GM18858 (cell line): Measurements from ENCODE around the gene ICA1.
A peak's percentile ranks its signal among the peaks of the same experiment; 100 is the strongest.

ENCODE experiments used
- ATAC-seq: cut with Tn5 transposase; IDR thresholded peaks from one replicate; pipeline ENCODE4 v1.9.1; 2021; ENCODE audit not compliant: unreplicated experiment

ICA1 gene

DNA sequence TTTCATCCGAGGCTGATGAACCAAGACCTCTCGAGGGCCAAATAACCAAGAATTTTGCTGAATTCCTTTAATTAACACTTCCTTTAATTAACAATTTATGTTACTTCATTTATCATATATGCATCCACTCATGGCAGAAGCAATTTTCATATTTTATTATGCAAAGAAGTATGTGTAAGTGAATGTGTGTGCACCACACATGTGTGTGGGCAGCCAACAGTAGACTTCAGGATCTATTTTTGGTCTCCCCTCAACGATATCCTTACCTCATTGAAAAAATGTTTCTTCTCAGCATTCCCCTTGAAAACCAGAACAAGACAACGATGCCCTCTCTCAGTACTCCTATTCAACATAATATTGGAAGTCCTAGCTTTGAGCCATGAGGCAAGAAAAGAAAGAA, 96.8 kb downstream of the ICA1 start:
- no peak for ATAC-seq

DNA sequence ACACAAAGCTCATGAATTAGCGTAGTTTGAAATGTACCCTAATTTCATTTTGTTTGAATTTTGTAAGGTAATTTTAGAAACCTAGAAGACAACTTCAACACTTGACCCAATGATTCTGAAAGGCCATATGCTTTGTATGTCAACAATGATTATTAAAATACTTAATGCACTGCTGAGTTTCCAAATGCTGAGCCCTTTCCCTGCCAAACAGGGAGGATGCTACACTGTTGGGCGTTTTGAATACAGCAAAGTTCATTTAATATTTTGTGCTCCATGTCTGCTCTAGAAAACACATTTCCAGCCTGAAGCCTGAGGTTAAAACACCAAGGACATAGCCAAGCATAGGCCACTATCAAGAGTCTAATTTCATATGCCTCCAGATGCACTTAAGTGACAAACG, 99.8 kb downstream of the ICA1 start:
- ATAC-seq = no peak

GRCh38 chr7:8161364-8161828, 100.6 kb downstream of the ICA1 start:
- no peak for ATAC-seq

GRCh38 chr7:8160779-8161345, 101.1 kb downstream of the ICA1 start:
- no peak for ATAC-seq

GRCh38 chr7:8160250-8160649, 101.7 kb downstream of the ICA1 start:
- ATAC-seq = no peak

- ATAC-seq = no peak
Observed at GRCh38 chr7:8159595-8159994, 102.4 kb downstream of the ICA1 start.

DNA sequence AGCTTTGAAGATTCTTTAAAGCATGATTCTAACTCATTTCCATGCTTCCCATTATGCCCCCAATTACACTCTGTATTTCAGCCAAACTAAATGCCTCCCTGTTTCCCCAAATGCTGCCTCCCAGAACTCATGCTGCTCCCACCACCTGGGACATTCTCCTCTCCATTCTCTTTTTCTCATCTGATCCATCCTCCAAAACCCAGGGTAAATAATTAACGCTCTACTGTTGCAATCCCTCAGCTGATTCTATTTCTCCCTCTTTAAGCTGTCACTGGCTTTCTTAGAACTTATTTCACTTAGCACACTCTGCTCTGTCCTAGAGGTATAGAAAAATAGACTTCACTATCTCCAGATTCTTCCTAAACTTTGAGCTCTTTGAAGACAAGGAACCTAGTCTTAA, 104.7 kb downstream of the ICA1 start:
- no peak for ATAC-seq

GRCh38 chr7:8155836-8156235, 106.1 kb downstream of the ICA1 start:
- ATAC-seq = no peak

- ATAC-seq = no peak
Observed at GRCh38 chr7:8154272-8154671, 107.7 kb downstream of the ICA1 start.

GRCh38 chr7:8152489-8153192, 109.3 kb downstream of the ICA1 start:
- ATAC-seq = no peak

DNA sequence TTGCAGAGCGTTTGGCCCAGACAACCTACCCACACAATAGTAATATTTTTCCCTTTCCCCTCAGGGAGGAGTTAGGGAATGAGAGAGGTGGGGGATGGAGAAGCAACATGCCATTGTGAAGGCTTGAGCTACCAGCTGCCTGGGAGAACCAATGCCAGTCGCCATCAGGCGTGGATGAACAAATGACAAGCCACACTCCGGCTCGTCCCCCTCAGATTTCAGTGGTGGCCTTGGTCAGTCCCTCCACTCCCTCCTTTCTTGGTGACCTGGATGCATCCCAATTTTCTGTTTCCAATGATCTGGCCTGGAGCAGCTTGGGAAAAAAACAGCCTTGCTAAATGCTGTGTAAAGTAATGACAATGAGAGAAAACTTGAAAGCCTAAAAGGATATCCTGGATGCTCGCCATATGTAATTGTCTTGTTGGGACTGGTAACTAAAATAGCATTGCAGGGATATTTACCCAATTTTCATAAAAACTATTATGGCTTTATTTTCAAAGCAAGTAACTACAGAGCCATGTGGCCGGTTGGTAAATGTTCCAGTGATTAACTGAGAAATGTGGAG, 110.7 kb downstream of the ICA1 start:
- no peak for ATAC-seq

DNA sequence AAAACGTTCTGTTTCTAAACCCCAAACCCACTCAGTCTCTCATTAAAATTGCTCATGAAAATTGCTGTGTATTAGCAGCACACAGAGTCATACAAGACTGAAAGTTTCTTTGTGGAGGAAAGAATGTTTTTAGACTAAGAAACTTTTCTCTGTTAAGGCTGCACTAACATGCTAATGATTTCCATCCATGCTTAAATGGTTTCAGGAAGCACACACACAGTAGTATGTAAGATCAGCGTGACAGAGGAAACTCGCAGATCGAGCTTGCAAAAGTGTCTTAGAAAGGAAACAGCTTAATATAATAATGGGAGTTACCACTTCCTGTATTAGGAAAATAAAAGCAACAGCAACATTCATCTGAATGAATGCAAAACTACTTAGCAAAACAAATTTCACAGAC, 112.7 kb downstream of the ICA1 start:
- peak; percentile 49 for ATAC-seq

DNA sequence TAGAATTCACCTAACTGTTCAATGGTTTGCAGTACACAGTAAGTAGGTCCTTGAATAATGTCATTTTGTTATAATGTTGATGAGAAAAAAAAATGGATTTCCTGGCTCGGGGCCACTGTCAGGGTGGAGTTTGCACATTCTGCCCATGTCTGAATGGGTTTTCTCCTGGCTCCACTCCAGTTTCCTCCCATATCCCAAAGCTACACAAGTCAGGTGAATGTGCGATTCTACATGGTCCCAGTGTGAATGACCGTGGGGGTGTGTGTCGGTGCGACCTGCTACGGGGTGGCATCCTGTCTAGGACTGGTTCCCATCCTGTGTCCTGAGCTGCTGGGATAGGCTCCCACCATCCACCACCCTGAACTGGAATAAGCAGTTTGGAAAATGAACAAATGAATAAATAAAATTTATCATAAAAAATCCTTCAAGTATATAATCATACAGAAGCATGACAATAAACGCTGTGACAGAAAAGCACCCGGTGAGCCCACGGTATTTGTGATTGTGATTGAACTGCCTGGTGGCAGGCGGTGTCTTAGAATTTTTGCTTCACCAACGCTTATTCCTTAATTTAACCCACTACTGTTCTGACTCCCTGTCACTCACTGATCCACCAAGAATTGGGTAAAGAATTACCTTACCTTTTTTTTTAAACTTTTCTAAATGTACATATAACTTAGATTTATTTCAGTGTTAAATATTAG, 114.1 kb downstream of the ICA1 start:
- no peak for ATAC-seq

- no peak for ATAC-seq
Observed at GRCh38 chr7:8146788-8147413, 115.1 kb downstream of the ICA1 start.

DNA sequence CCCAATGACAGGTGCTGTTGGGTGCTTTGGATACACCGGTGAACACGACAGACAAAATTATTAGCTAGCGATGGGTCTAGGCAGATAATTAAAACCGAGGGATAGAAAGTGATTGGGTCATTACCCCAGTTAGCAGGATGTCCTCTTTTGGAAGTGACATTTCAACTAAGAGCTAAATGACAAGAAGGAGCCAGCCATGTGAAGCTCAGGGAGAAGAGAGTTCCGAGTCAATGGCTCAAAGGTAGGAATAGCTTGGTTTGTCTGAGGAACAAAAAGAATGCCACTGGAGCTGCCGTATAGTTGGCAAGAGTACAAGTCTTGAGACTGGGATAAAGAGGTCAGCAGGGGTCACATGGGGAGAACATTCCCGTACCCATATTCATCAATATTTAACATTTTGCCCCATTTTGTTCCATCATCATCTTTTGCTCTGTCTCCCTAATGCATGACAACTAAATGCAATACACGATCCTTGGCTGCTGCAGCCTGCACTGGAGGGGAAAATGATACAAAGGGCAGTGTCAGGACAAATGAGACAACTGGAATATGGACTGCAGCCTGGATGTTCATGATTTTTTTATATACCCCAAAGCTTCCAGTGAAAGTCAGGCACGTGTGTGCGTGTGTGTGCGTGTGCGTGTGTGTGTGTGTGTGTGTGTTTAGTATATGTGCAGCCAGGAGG, 115.7 kb downstream of the ICA1 start:
- no peak for ATAC-seq

GRCh38 chr7:8144856-8145255, 117.1 kb downstream of the ICA1 start:
- no peak for ATAC-seq

DNA sequence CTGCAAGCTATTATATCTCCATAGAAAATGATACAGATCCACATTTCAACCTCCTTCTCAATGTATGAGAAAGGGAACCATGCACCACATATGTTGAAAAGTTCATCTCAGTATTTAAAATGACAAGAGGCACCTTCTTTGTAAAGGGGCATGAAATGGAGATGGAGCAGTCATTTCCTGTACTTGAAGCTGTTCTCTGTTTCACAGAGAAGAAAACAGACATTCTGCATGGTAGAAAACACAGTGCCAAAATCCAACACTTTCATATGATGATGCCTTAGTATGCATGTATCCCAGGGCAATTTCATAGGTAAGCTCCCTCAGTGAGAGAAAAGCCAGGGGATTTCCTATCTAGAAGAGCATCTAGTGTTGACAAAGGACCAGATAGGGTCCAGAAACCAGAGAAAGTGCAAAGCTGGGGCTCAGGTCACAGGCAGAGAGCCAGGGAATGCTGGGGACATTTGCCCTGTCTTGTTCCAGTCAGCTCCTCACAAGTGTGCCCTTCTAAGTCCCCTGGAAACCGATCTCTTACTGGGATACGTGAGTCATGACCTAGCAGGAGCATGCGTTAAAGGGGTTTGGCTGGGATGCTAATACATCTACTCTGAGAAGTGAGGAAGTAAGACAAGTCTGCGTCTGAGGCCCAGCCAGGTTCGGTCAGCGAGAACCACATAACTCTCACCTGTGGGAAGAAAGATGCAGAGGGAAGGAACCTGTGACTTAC, 118.7 kb downstream of the ICA1 start:
- peak; percentile 73 for ATAC-seq

DNA sequence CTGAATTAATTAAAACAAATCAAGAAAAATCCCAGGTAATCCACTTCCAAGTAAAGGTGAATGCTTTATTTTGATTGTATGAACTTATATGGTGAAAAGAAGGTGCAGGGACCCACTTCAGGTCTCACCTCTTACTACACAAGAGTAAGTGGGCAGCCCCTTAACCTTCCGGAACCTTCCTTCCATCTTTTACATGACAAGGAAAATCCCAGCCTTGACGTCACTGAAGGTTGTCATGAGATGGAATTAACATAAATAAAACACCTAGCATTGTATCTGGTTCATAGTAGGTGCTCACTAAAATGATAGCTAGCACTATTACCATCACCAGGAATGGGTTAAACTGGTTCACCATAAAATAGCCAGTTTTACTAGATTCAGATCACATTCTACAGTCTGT, 119.5 kb downstream of the ICA1 start:
- ATAC-seq = no peak

DNA sequence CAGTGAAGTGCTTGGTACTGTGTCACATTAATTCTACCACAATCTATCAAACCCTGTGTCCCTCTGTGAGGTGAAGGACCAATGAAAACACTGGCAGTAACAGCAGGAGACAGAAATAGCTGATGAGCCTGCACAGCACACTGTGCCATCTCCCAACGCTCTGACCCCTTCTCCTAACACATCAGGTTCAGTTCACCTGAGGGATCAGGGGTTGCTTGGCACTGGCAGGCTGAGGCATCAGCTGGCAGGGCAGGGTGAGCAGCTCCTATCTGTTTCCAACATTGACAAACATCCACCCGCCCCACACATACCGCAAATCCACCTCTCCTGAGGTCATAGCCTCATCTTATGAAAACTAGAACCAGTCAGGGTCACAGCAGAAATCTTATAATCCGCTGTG, 120.9 kb downstream of the ICA1 start:
- ATAC-seq = no peak

GRCh38 chr7:8136051-8136730, 125.8 kb downstream of the ICA1 start:
- no peak for ATAC-seq
